NCI-H226 (cell line): ENCODE data around the gene VPS45.

Experiments
- DNase-seq: peaks from one replicate; pipeline ENCODE4 v3.0.0-alpha.2; 2015

VPS45 gene

GRCh38 chr1:150073516-150073915 lies 5.9 kb downstream of the VPS45 start:
- no peak for DNase-seq

- DNase-seq, result no peak
Measured at GRCh38 chr1:150076066-150076465, 8.5 kb downstream of the VPS45 start.

- no peak for DNase-seq
Measured at GRCh38 chr1:150076985-150077384, 9.4 kb downstream of the VPS45 start.

GRCh38 chr1:150080784-150081183 lies 13.2 kb downstream of the VPS45 start:
- no peak for DNase-seq

GRCh38 chr1:150082494-150082893 lies 14.9 kb downstream of the VPS45 start:
- DNase-seq, result no peak

GRCh38 chr1:150083907-150084306 lies 16.3 kb downstream of the VPS45 start:
- DNase-seq, result no peak

GRCh38 chr1:150085406-150085805 lies 17.8 kb downstream of the VPS45 start:
- DNase-seq, result no peak

GRCh38 chr1:150087415-150087814 lies 19.8 kb downstream of the VPS45 start:
- DNase-seq, result no peak

- no peak for DNase-seq
Measured at GRCh38 chr1:150089846-150090520, 22.4 kb downstream of the VPS45 start.

GRCh38 chr1:150092180-150092791 lies 24.7 kb downstream of the VPS45 start:
- DNase-seq, result no peak

GRCh38 chr1:150093805-150094204 lies 26.2 kb downstream of the VPS45 start:
- DNase-seq, result no peak

GRCh38 chr1:150094734-150095265 lies 27.2 kb downstream of the VPS45 start:
- no peak for DNase-seq

- no peak for DNase-seq
Measured at GRCh38 chr1:150102986-150103385, 35.4 kb downstream of the VPS45 start.

GRCh38 chr1:150106341-150106740 lies 38.8 kb downstream of the VPS45 start:
- DNase-seq, result no peak

- DNase-seq, result no peak
Measured at GRCh38 chr1:150109586-150109985, 42.0 kb downstream of the VPS45 start.

GRCh38 chr1:150110116-150110515 lies 42.5 kb downstream of the VPS45 start:
- no peak for DNase-seq

- DNase-seq, result no peak
Measured at GRCh38 chr1:150111670-150112069, 44.1 kb downstream of the VPS45 start.

- DNase-seq, result no peak
Measured at GRCh38 chr1:150115121-150115520, 47.5 kb downstream of the VPS45 start.

GRCh38 chr1:150118716-150119115 lies 51.1 kb downstream of the VPS45 start:
- DNase-seq, result no peak

- DNase-seq, result no peak
Measured at GRCh38 chr1:150121236-150121862, 53.8 kb downstream of the VPS45 start.

GRCh38 chr1:150126811-150127210 lies 59.2 kb downstream of the VPS45 start:
- no peak for DNase-seq

GRCh38 chr1:150127464-150127863 lies 59.9 kb downstream of the VPS45 start:
- DNase-seq, result no peak

GRCh38 chr1:150127868-150128267 lies 60.3 kb downstream of the VPS45 start:
- DNase-seq, result no peak

GRCh38 chr1:150132372-150132771 lies 64.8 kb downstream of the VPS45 start:
- DNase-seq, result no peak
